Suprapubic skin (tissue), 4 donors: ENCODE data around the gene E2F1. TPM values are rescaled to one million over a fixed set of nuclear protein-coding genes. Genes with fewer than 3 reads are reported as not detected.

ENCODE experiments used
- DNase-seq, 2 donors: peaks; one replicate each; pipeline ENCODE4 v3.0.0-alpha.2; 2019; ENCODE audit warnings: low spot score in 2 of 2
- H3K27ac ChIP-seq: fragments of 200-600 bp; sonication (generic); one replicate; pipeline ENCODE4 v1.5.1; 2019
- H3K27me3 ChIP-seq: fragments of 200-600 bp; sonication (generic); one replicate; pipeline ENCODE4 v1.5.1; 2019
- H3K36me3 ChIP-seq: fragments of 200-600 bp; sonication (generic); one replicate; pipeline ENCODE4 v1.5.1; 2019
- H3K4me1 ChIP-seq: fragments of 200-600 bp; sonication (generic); one replicate; pipeline ENCODE4 v1.5.1; 2019
- H3K4me3 ChIP-seq: fragments of 200-600 bp; sonication (generic); one replicate; pipeline ENCODE4 v1.5.1; 2019; ENCODE audit warnings: mild to moderate bottlenecking
- H3K9me3 ChIP-seq: fragments of 200-600 bp; sonication (generic); one replicate; pipeline ENCODE4 v1.5.1; 2019
- EP300 ChIP-seq: sonication (generic); formaldehyde crosslinking; IDR thresholded peaks from one replicate; pipeline ENCODE4 v1.6.1; 2017; ENCODE audit warnings: antibody characterized with exemption
- POLR2A ChIP-seq, 2 donors: fragments of 450-650 bp; IDR thresholded peaks; one replicate each; pipeline ENCODE4 v1.6.1; 2017; ENCODE audit warnings: antibody characterized with exemption in 2 of 2, mild to moderate bottlenecking in 2 of 2, moderate library complexity in 2 of 2
- POLR2AphosphoS5 ChIP-seq, 3 donors: sonication (generic); formaldehyde crosslinking; IDR thresholded peaks; one replicate each; pipeline ENCODE4 v1.6.1; 2017; ENCODE audit warnings: antibody characterized with exemption in 3 of 3
- WGBS: methylation state at CpG from one replicate; pipeline ENCODE4 v1.1.5; 2018; 5-methylcytosine and 5-hydroxymethylcytosine counted together
- total RNA-seq, 4 donors: library from RNA; depleted of rRNA; stranded (reverse); fragments of >200 nt; gene quantifications; one replicate each; pipeline ENCODE4 v1.1.0, GENCODE V29; 2016
- TF ChIP-seq, protein P1 (sequence below), 2 donors: fragments of 200-600 bp in 1 of 2; fragments of 450-650 bp in 1 of 2; sonication (generic) in 1 of 2; IDR thresholded peaks; one replicate each; pipeline ENCODE4 v1.5.1; 2016 to 2019; ENCODE audit warnings: antibody characterized with exemption in 2 of 2, mild to moderate bottlenecking in 1 of 2, moderate library complexity in 1 of 2

The E2F1 gene
- total RNA-seq, 4 donors from 2014 or later = 3.5 to 5.6 (median 4.6) TPM

GRCh38 chr20:33656010-33656782 lies 30.0 kb downstream of the E2F1 start:
- peaks cover 33% of the 10 kb centered on the region for H3K36me3 ChIP-seq
- H3K4me3 ChIP-seq = no peak overlapping the region
- H3K4me1 ChIP-seq = peaks cover 34% of the 10 kb centered on the region
- H3K27ac ChIP-seq = no peak overlapping the region
- WGBS = 87% methylated on average over 6 of the region's 10 CpGs
- TF ChIP-seq POLR2AphosphoS5 (IDR thresholded peaks at IDR 0.05) (no peak), POLR2A (IDR thresholded peaks at IDR 0.05) (no peak)
- no peak for DNase-seq
- no peaks in the 10 kb centered on the region for H3K9me3 ChIP-seq
- no peaks in the 10 kb centered on the region for H3K27me3 ChIP-seq

- Histone ChIP-seq H3K27ac (no peak overlapping the region), H3K9me3 (no peaks in the 10 kb centered on the region), H3K4me3 (no peak overlapping the region), H3K27me3 (no peaks in the 10 kb centered on the region), H3K4me1 (peaks cover 43% of the 10 kb centered on the region), H3K36me3 (peaks cover 32% of the 10 kb centered on the region)
- WGBS = 51% methylated on average over 4 of the region's 4 CpGs
- TF ChIP-seq POLR2A (IDR thresholded peaks at IDR 0.05) = no peak
- no peak for TF ChIP-seq POLR2AphosphoS5 (IDR thresholded peaks at IDR 0.05)
- TF ChIP-seq, protein P1, sequence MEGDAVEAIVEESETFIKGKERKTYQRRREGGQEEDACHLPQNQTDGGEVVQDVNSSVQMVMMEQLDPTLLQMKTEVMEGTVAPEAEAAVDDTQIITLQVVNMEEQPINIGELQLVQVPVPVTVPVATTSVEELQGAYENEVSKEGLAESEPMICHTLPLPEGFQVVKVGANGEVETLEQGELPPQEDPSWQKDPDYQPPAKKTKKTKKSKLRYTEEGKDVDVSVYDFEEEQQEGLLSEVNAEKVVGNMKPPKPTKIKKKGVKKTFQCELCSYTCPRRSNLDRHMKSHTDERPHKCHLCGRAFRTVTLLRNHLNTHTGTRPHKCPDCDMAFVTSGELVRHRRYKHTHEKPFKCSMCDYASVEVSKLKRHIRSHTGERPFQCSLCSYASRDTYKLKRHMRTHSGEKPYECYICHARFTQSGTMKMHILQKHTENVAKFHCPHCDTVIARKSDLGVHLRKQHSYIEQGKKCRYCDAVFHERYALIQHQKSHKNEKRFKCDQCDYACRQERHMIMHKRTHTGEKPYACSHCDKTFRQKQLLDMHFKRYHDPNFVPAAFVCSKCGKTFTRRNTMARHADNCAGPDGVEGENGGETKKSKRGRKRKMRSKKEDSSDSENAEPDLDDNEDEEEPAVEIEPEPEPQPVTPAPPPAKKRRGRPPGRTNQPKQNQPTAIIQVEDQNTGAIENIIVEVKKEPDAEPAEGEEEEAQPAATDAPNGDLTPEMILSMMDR (IDR thresholded peaks at IDR 0.05) = no peak
- no peak for TF ChIP-seq EP300
- DNase-seq = no peak
Measured at GRCh38 chr20:33655164-33655563, 31.0 kb downstream of the E2F1 start.

DNA sequence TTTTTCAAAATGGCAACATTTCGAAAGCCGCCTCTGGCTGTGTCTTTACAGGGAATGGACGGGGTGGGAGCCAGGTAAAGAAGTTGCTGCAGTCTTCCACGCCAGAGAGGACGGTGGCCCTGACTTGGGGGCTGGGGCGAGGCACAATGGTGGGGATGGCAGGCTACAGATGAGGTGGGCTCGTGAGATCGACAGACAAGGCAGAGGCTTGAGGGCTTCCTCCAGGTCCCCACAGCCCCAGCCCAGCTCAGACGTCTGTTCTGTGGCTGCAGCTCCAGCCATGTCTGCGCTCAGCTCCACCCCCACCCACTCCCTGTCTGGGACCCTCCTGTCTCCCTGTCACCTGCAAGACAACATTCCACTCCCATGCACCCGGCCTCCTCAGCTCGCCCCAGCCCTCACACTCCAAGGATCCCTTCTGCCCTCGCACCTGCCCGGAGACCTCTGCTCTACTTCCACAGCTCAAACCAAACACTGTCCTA lies 31.5 kb downstream of the E2F1 start:
- WGBS = 61% methylated on average over 14 of the region's 14 CpGs
- H3K9me3 ChIP-seq = no peaks in the 10 kb centered on the region
- no peak overlapping the region for H3K4me3 ChIP-seq
- H3K4me1 ChIP-seq = peaks cover 47% of the 10 kb centered on the region
- peaks cover 27% of the 10 kb centered on the region for H3K36me3 ChIP-seq
- TF ChIP-seq EP300 = no peak
- no peak for TF ChIP-seq POLR2A (IDR thresholded peaks at IDR 0.05)
- TF ChIP-seq, protein P1 (IDR thresholded peaks at IDR 0.05) = no peak
- TF ChIP-seq POLR2AphosphoS5 (IDR thresholded peaks at IDR 0.05) = no peak
- DNase-seq = no peak
- no peaks in the 10 kb centered on the region for H3K27me3 ChIP-seq
- no peak overlapping the region for H3K27ac ChIP-seq

DNA sequence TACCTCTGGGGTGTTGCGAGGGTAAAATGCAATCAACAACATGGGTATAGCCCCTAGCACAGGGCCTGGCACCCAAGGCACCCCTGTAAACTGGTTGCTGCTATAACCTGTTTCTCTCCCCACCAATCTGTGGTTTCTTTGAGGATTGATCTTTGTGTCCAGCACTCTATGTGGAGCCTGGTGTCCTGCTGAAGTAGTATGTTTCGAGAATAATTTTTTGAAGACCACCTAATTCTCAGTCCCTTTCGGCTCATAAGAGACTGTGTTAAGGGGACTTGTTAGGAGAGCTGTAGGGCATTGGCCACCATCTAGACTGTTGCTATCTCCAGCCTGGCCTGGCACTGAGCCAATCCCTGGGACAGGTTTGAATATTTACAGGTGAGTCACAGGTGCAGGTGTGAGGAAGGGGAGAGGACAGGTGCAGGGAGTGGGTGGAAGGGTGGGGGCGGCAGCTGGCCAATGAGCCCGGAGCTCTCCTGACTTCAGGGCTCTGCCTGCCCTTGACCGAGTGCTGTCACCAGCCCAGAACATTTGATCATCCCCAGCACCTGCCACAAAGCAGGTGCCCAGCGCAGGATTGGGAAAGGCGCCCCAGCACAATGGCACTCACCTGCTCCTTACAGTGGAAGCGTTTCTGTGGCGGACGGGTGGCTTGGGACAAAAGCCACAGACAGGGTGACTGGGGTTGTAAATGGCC lies 32.1 kb downstream of the E2F1 start:
- Histone ChIP-seq H3K27me3 (no peaks in the 10 kb centered on the region), H3K4me3 (no peak overlapping the region), H3K4me1 (peaks cover 53% of the 10 kb centered on the region), H3K27ac (no peak overlapping the region), H3K9me3 (no peaks in the 10 kb centered on the region), H3K36me3 (peaks cover 21% of the 10 kb centered on the region)
- 44% methylated on average over 11 of the region's 11 CpGs for WGBS
- DNase-seq = no peak
- no peak for TF ChIP-seq EP300
- no peak for TF ChIP-seq POLR2AphosphoS5 (IDR thresholded peaks at IDR 0.05)
- TF ChIP-seq, protein P1 (IDR thresholded peaks at IDR 0.05) = no peak
- TF ChIP-seq POLR2A (IDR thresholded peaks at IDR 0.05) = no peak

- peak in 1 of 2 donors; percentile 84 for DNase-seq
- H3K36me3 ChIP-seq = peaks cover 17% of the 10 kb centered on the region
- no peak overlapping the region for H3K27ac ChIP-seq
- peaks cover 60% of the 10 kb centered on the region for H3K4me1 ChIP-seq
- H3K4me3 ChIP-seq = no peak overlapping the region
- H3K9me3 ChIP-seq = no peaks in the 10 kb centered on the region
- WGBS = 21% methylated on average over 14 of the region's 16 CpGs
- no peak for TF ChIP-seq POLR2A (IDR thresholded peaks at IDR 0.05)
- peak in 1 of 3 donors; percentile 3 for TF ChIP-seq POLR2AphosphoS5 (IDR thresholded peaks at IDR 0.05)
- TF ChIP-seq EP300 = no peak
- TF ChIP-seq, protein P1 (IDR thresholded peaks at IDR 0.05) = peak; percentile 53 to 56
- no peaks in the 10 kb centered on the region for H3K27me3 ChIP-seq
Measured at GRCh38 chr20:33653218-33653899, 32.8 kb downstream of the E2F1 start.
